Measurements from ENCODE around the gene SAV1.
A peak's percentile ranks its signal among the peaks of the same experiment; 100 is the strongest.

Gene SAV1

DNA sequence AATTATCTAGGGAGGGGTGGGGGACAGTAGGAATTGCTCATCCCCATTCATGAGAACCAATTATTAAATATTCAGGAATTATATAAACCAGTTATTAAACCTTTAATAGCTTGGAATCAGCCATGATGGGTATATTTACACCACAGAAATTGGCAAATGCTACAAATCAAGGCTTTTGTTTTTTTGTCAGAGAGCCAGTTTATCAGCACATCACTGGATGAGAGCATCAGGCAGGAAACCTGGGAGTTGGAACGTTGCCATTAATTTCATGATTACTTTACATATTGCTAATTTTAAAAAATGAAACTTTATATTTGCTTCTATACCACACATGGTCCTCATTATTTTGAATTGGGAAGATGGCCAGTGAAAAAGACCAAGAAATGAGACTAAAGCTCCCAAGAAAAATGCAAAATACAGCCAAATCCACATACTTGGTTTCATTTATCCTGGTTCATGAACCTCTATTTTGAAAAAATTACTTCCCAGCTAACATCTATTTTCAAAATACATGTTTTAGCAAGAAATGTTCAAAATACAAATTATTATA, 59.7 kb downstream of the SAV1 start:
- H3K36me3 ChIP-seq (ENCODE audit: control insufficient read depth, insufficient read depth, low read length): no peaks in the 10 kb centered on the region
- H3K9me3 ChIP-seq (ENCODE audit: control insufficient read depth, insufficient read depth, low read length): no peaks in the 10 kb centered on the region
- no peaks in the 10 kb centered on the region for H3K4me1 ChIP-seq (ENCODE audit: control insufficient read depth, insufficient read depth, low read length)
- WGBS (ENCODE audit: insufficient coverage, insufficient read length): no CpG with 5 or more reads among the region's 1 CpG
- no peak overlapping the region for H3K4me3 ChIP-seq (ENCODE audit: low read length)
- H3K27ac ChIP-seq (ENCODE audit: low read length): no peak overlapping the region
- no peaks in the 10 kb centered on the region for H3K27me3 ChIP-seq (ENCODE audit: control insufficient read depth, insufficient read depth, low read length)
- DNase-seq (ENCODE audit: low read depth, low spot score): no peak

DNA sequence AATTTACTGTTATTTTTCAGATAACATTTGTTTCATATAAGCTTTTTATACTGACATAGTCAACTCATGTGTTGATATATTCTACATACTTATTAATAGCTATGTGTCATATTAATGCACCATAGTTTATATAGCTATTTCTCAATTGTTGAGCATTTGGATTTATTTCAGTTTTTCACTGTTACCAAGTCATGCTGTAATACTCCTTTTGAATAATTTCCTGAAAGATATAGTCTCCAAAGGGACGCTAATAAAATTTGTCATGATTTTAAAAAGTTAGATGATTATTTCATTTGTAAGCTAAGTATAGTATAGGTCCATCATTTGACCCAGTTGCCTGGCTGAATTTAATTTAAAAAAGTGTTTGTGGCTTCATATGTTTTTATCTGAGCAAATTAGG, 60.3 kb downstream of the SAV1 start:
- Histone ChIP-seq H3K4me3 (ENCODE audit: low read length) (no peak overlapping the region), H3K9me3 (ENCODE audit: control insufficient read depth, insufficient read depth, low read length) (no peaks in the 10 kb centered on the region), H3K4me1 (ENCODE audit: control insufficient read depth, insufficient read depth, low read length) (no peaks in the 10 kb centered on the region), H3K36me3 (ENCODE audit: control insufficient read depth, insufficient read depth, low read length) (no peaks in the 10 kb centered on the region), H3K27me3 (ENCODE audit: control insufficient read depth, insufficient read depth, low read length) (no peaks in the 10 kb centered on the region), H3K27ac (ENCODE audit: low read length) (no peak overlapping the region)
- DNase-seq (ENCODE audit: low read depth, low spot score): no peak
- no CpG with 5 or more reads among the region's 1 CpG for WGBS (ENCODE audit: insufficient coverage, insufficient read length)

DNA sequence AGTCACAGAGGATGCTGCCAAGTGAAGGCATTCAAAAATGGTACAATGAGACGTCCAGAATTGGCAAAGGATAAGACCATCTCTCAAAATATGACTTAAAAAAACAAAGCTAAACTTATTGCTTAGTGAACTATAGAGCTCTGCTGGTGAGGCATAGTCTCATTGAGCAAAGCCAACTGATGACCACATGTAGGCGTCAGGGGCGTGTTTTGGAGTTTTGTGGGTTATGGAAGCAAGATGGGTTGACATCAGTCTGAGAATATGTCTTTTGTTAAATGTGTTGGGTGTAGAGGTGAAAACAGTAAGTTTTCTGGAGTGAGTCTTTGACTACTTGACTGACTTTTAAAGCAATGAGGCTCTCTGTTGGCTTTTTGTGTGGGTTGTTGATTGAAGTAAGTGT, 60.9 kb downstream of the SAV1 start:
- DNase-seq (ENCODE audit: low read depth, low spot score): no peak
- no peaks in the 10 kb centered on the region for H3K4me1 ChIP-seq (ENCODE audit: control insufficient read depth, insufficient read depth, low read length)
- H3K9me3 ChIP-seq (ENCODE audit: control insufficient read depth, insufficient read depth, low read length): no peaks in the 10 kb centered on the region
- H3K36me3 ChIP-seq (ENCODE audit: control insufficient read depth, insufficient read depth, low read length): no peaks in the 10 kb centered on the region
- WGBS (ENCODE audit: insufficient coverage, insufficient read length): no CpG with 5 or more reads among the region's 3 CpGs
- no peak overlapping the region for H3K27ac ChIP-seq (ENCODE audit: low read length)
- no peaks in the 10 kb centered on the region for H3K27me3 ChIP-seq (ENCODE audit: control insufficient read depth, insufficient read depth, low read length)
- no peak overlapping the region for H3K4me3 ChIP-seq (ENCODE audit: low read length)

DNA sequence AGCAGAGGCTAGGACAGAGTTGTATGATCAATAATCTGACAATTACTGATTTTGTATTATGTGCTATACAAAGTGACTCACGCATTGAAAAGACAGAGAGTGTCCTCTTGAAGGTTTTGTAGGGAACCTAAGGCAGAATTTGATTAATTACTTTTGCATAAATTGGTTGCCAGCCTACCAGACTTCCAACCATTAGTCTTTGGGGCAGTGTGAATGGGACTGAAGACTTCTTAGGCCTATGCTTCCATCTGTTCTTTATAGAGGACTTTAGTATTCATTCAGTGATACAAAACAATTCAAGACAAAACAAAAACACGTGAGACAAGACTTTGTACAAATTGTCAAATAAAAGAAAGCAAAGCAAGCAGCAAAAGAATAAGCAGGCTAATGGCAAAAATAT, 61.6 kb downstream of the SAV1 start:
- no CpG with 5 or more reads among the region's 2 CpGs for WGBS (ENCODE audit: insufficient coverage, insufficient read length)
- DNase-seq (ENCODE audit: low read depth, low spot score): no peak
- Histone ChIP-seq H3K36me3 (ENCODE audit: control insufficient read depth, insufficient read depth, low read length) (no peaks in the 10 kb centered on the region), H3K4me1 (ENCODE audit: control insufficient read depth, insufficient read depth, low read length) (no peaks in the 10 kb centered on the region), H3K27me3 (ENCODE audit: control insufficient read depth, insufficient read depth, low read length) (no peaks in the 10 kb centered on the region), H3K27ac (ENCODE audit: low read length) (no peak overlapping the region), H3K4me3 (ENCODE audit: low read length) (no peak overlapping the region), H3K9me3 (ENCODE audit: control insufficient read depth, insufficient read depth, low read length) (no peaks in the 10 kb centered on the region)

DNA sequence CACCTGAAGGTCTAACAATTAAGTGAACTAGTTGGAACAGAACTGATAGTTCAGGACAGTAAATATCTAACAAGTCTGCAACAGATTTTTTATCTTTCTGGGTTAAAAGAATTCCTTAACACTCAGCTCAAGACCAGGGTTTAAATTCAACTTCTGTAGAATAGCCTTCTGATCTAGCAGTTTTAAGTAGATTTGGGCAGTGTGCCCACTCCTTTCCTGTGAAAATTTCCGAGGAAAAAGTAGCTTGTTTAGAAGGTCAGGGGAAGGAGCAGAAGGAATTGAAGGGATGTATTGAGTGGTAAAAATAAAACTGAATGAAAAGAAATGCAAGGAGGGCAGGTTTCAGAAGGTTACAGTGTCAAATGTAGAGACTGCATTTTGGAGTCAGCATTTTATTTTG, 62.3 kb downstream of the SAV1 start:
- H3K9me3 ChIP-seq (ENCODE audit: control insufficient read depth, insufficient read depth, low read length): no peaks in the 10 kb centered on the region
- DNase-seq (ENCODE audit: low read depth, low spot score): no peak
- H3K4me3 ChIP-seq (ENCODE audit: low read length): no peak overlapping the region
- H3K4me1 ChIP-seq (ENCODE audit: control insufficient read depth, insufficient read depth, low read length): no peaks in the 10 kb centered on the region
- WGBS (ENCODE audit: insufficient coverage, insufficient read length): no CpG with 5 or more reads among the region's 1 CpG
- H3K27ac ChIP-seq (ENCODE audit: low read length): no peak overlapping the region
- no peaks in the 10 kb centered on the region for H3K27me3 ChIP-seq (ENCODE audit: control insufficient read depth, insufficient read depth, low read length)
- H3K36me3 ChIP-seq (ENCODE audit: control insufficient read depth, insufficient read depth, low read length): no peaks in the 10 kb centered on the region

DNA sequence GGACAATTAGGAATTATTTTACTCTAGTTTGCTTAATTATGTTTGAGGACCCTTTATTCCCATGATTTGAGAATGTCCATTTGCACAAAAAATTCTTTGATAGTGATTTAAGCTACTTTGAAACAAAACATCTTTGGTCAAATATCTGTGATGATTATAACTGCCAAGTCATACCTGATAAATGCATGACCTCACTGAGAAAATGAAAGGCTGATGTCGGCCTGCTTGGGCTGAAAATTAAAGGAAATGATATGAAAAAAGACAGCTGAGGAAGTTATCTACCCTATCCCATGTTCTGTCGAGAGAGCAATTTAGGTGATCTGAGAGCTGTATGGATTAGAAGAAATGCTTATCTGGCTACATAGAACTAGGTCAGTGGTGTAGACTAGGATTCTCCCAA, 64.5 kb downstream of the SAV1 start:
- Histone ChIP-seq H3K27ac (ENCODE audit: low read length) (no peak overlapping the region), H3K36me3 (ENCODE audit: control insufficient read depth, insufficient read depth, low read length) (no peaks in the 10 kb centered on the region), H3K9me3 (ENCODE audit: control insufficient read depth, insufficient read depth, low read length) (no peaks in the 10 kb centered on the region), H3K4me3 (ENCODE audit: low read length) (no peak overlapping the region), H3K4me1 (ENCODE audit: control insufficient read depth, insufficient read depth, low read length) (no peaks in the 10 kb centered on the region), H3K27me3 (ENCODE audit: control insufficient read depth, insufficient read depth, low read length) (no peaks in the 10 kb centered on the region)
- no peak for DNase-seq (ENCODE audit: low read depth, low spot score)
- WGBS (ENCODE audit: insufficient coverage, insufficient read length): no CpG with 5 or more reads among the region's 2 CpGs

DNA sequence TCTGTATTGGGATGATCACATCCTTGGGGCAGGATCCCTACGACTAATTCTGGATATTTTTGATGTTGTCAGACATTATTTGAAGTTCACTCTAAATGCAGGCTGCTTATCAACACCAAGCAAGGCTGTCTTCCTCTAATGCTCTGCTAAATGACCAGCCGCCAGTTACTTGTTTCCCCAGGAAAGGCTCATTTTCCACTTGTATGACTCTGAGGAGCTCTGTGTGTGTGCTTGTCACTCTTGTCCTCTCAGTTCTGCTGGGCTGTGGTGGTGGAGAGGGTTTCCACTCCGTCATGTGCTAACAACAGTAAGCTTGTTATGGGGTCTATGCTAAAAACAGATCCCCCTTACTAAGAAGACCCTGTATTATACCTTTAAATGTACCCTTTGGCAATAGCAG, 66.1 kb downstream of the SAV1 start:
- Histone ChIP-seq H3K27ac (ENCODE audit: low read length) (no peak overlapping the region), H3K36me3 (ENCODE audit: control insufficient read depth, insufficient read depth, low read length) (no peaks in the 10 kb centered on the region), H3K27me3 (ENCODE audit: control insufficient read depth, insufficient read depth, low read length) (no peaks in the 10 kb centered on the region), H3K4me1 (ENCODE audit: control insufficient read depth, insufficient read depth, low read length) (no peaks in the 10 kb centered on the region), H3K9me3 (ENCODE audit: control insufficient read depth, insufficient read depth, low read length) (no peaks in the 10 kb centered on the region), H3K4me3 (ENCODE audit: low read length) (no peak overlapping the region)
- no CpG with 5 or more reads among the region's 3 CpGs for WGBS (ENCODE audit: insufficient coverage, insufficient read length)
- no peak for DNase-seq (ENCODE audit: low read depth, low spot score)

DNA sequence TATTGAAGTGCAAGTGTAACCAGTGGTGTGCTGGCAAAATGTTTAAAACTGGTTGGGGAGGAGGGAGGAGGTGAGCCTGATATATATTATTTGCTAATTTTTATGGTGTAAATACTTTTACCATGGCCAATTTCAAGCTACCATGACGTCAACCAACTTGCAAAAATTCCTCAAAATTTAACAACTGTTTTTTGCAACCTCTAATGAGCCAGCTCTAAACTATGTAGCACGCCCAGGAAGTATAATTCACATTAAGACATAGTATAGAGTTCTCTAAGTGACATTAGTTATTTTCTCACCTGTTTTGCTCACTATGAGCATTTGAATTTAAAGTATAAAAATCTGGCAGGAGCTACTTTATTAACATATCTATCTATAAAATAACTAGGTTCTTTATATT, 66.7 kb downstream of the SAV1 start:
- no peak for DNase-seq (ENCODE audit: low read depth, low spot score)
- Histone ChIP-seq H3K27ac (ENCODE audit: low read length) (no peak overlapping the region), H3K4me1 (ENCODE audit: control insufficient read depth, insufficient read depth, low read length) (no peaks in the 10 kb centered on the region), H3K27me3 (ENCODE audit: control insufficient read depth, insufficient read depth, low read length) (no peaks in the 10 kb centered on the region), H3K36me3 (ENCODE audit: control insufficient read depth, insufficient read depth, low read length) (no peaks in the 10 kb centered on the region), H3K4me3 (ENCODE audit: low read length) (no peak overlapping the region), H3K9me3 (ENCODE audit: control insufficient read depth, insufficient read depth, low read length) (no peaks in the 10 kb centered on the region)
- WGBS (ENCODE audit: insufficient coverage, insufficient read length): no CpG with 5 or more reads among the region's 2 CpGs

DNA sequence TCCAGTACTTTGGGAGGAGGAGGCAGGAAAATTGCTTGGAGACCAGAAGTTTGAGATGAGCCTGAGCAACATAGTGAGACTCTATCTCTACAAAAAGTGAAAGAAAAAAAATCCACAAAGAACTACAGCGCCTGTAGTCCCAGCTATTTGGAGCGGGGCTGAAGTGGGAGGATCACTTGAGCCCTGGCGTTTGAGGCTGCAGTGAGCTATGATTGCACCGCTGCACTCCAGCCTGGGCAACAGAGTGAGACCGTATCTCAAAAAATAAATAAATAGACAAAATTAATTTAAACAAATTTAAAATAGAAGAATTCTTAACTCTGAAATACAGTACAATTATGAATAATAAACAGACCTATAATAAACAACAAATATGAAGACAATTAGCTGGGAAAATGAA, 67.3 kb downstream of the SAV1 start:
- no peaks in the 10 kb centered on the region for H3K36me3 ChIP-seq (ENCODE audit: control insufficient read depth, insufficient read depth, low read length)
- no peak overlapping the region for H3K4me3 ChIP-seq (ENCODE audit: low read length)
- no peaks in the 10 kb centered on the region for H3K27me3 ChIP-seq (ENCODE audit: control insufficient read depth, insufficient read depth, low read length)
- H3K4me1 ChIP-seq (ENCODE audit: control insufficient read depth, insufficient read depth, low read length): no peaks in the 10 kb centered on the region
- no peak overlapping the region for H3K27ac ChIP-seq (ENCODE audit: low read length)
- no CpG with 5 or more reads among the region's 5 CpGs for WGBS (ENCODE audit: insufficient coverage, insufficient read length)
- no peak for DNase-seq (ENCODE audit: low read depth, low spot score)
- H3K9me3 ChIP-seq (ENCODE audit: control insufficient read depth, insufficient read depth, low read length): no peaks in the 10 kb centered on the region

DNA sequence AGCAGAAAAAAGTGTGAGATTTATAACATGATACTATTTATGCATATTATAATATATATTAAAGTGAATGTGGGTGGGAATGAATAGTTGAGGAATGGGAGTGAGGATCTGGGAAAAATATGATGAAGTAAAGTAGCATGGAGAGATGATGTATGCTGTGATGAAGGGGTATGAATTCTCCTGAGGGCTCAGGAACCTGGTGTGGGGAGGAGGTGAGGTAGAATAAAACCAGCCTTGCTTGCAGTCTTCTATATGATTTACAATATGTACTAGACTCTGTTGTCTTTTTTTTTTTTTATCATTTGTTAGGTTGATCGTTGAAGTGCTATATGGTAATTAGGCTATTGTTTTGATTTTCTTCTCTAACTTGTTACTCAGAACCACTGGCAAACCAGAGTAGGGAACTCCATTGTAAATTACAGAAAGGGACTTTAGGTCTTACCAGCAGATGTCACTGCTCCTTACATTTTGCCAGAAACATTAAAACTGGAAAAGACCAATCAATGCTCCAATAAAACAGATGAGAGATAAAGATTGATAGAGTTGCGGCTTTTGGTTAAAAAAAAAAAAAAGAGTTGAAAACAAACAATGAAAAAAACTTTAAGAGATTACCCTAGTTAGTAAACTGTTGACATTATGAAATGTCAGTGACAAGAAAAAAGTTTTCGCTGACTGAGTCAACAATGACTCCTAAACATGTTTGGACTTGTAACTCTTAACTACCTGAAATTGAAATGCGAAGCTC, 68.2 kb downstream of the SAV1 start:
- no peaks in the 10 kb centered on the region for H3K27me3 ChIP-seq (ENCODE audit: control insufficient read depth, insufficient read depth, low read length)
- H3K27ac ChIP-seq (ENCODE audit: low read length): no peak overlapping the region
- DNase-seq (ENCODE audit: low read depth, low spot score): peak; percentile 27
- H3K36me3 ChIP-seq (ENCODE audit: control insufficient read depth, insufficient read depth, low read length): no peaks in the 10 kb centered on the region
- no CpG with 5 or more reads among the region's 4 CpGs for WGBS (ENCODE audit: insufficient coverage, insufficient read length)
- H3K9me3 ChIP-seq (ENCODE audit: control insufficient read depth, insufficient read depth, low read length): no peaks in the 10 kb centered on the region
- H3K4me3 ChIP-seq (ENCODE audit: low read length): no peak overlapping the region
- no peaks in the 10 kb centered on the region for H3K4me1 ChIP-seq (ENCODE audit: control insufficient read depth, insufficient read depth, low read length)

DNA sequence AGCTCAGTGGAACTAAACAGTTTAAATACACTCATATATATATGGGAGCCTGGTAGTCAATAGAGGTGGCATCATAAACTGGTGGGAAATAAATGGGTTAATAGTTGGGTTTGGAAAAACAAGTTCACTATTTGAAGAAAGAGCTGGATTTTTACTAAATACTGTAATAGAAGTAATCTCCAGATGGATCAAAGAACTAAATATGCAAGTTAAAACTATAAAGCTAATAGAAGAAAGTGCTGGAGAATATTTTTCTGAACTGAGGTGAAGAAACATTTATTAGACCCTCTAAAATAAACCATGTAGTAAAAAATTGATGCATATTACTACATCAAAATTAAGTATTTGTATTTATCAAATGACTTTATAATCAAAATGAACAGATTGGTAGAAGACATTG, 69.3 kb downstream of the SAV1 start:
- no peak for DNase-seq (ENCODE audit: low read depth, low spot score)
- no peaks in the 10 kb centered on the region for H3K9me3 ChIP-seq (ENCODE audit: control insufficient read depth, insufficient read depth, low read length)
- no peak overlapping the region for H3K27ac ChIP-seq (ENCODE audit: low read length)
- no peaks in the 10 kb centered on the region for H3K4me1 ChIP-seq (ENCODE audit: control insufficient read depth, insufficient read depth, low read length)
- H3K36me3 ChIP-seq (ENCODE audit: control insufficient read depth, insufficient read depth, low read length): no peaks in the 10 kb centered on the region
- H3K4me3 ChIP-seq (ENCODE audit: low read length): no peak overlapping the region
- no peaks in the 10 kb centered on the region for H3K27me3 ChIP-seq (ENCODE audit: control insufficient read depth, insufficient read depth, low read length)
